Panc1 (cell line): ENCODE data around the gene NCAPD2.

ENCODE experiments used
- POLR2AphosphoS5 ChIP-seq: IDR thresholded peaks from 2 replicates; pipeline ENCODE4 v1.6.1; 2012; ENCODE audit warnings: mild to moderate bottlenecking, low read depth, low read length, moderate library complexity
- TF ChIP-seq, protein P1 (sequence below): fragments of 450-650 bp; IDR thresholded peaks from 2 replicates; pipeline ENCODE4 v1.5.1; 2017; ENCODE audit warnings: mild to moderate bottlenecking

DNA sequence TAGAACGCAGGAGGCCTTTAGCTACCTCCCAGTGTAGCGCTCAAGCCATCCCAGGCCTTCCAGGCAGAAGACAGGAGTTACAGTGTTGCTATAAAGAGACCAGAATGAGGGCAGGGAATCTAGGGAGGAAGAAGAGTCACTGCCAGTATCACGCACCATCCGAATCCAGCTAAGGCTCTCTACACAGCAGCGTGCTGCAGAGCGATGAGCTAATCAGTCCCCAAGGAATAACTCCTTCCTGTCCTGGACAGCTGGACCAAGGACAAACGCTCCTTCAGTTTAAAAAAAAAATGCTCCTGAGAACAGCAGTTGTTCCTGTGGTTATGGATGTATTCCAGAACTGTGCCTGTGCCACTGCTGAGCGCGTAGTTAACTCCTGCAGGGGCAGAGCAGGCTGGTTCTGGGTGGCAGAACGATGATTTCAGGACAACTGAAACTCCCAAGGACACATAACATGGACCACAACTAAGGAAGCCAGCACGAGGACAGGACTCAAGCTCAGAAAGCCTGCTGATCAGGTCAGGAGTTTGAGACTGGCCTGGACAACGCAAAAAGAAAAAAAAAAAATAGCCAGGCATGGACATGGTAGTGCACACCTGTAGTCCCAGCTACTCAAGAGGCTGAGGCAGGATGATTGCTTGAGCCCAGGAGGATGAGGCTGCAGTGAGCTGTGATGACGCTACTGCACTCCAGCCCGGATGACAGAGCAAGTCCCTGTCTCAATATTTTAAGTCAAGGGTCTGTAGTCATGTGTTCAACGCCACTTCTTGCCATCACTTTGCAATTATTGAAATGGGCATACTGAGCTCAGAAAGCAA, 59.4 kb downstream of the NCAPD2 start:
- TF ChIP-seq, protein P1, sequence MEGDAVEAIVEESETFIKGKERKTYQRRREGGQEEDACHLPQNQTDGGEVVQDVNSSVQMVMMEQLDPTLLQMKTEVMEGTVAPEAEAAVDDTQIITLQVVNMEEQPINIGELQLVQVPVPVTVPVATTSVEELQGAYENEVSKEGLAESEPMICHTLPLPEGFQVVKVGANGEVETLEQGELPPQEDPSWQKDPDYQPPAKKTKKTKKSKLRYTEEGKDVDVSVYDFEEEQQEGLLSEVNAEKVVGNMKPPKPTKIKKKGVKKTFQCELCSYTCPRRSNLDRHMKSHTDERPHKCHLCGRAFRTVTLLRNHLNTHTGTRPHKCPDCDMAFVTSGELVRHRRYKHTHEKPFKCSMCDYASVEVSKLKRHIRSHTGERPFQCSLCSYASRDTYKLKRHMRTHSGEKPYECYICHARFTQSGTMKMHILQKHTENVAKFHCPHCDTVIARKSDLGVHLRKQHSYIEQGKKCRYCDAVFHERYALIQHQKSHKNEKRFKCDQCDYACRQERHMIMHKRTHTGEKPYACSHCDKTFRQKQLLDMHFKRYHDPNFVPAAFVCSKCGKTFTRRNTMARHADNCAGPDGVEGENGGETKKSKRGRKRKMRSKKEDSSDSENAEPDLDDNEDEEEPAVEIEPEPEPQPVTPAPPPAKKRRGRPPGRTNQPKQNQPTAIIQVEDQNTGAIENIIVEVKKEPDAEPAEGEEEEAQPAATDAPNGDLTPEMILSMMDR: no peak
- TF ChIP-seq POLR2AphosphoS5: no peak
